OCI-LY1 (cell line): ENCODE results near the gene PTPRA.

Experiments
- CTCF ChIP-seq: fragments of 200-600 bp; sonication (generic), shearing (Covaris generic); IDR thresholded peaks from 2 replicates; pipeline ENCODE4 v1.5.1; 2017; ENCODE audit warnings: mild to moderate bottlenecking, antibody characterized with exemption, low read length, moderate library complexity, mixed read lengths
- EZH2 ChIP-seq: fragments of 200-600 bp; sonication (generic), shearing (Covaris generic); IDR thresholded peaks from 2 replicates; pipeline ENCODE4 v1.8.0; 2017; ENCODE audit warnings: borderline replicate concordance, mixed run types, mild to moderate bottlenecking, antibody characterized with exemption, low read length, moderate library complexity, mixed read lengths

- TF ChIP-seq CTCF (no peak), EZH2 (no peak)
Measured at GRCh38 chr20:2909953-2910352, 36.7 kb downstream of the PTPRA start.
